ENCODE results near the gene TRIM54.

The TRIM54 gene

GRCh38 chr2:27241761-27242613 lies 40.2 kb upstream of the TRIM54 start:
- DNase-seq (ENCODE audit: insufficient read length, low spot score) (no peak), FAIRE-seq (no peak)
- no peak for TF ChIP-seq CTCF (IDR thresholded peaks at IDR 0.05; ENCODE audit: insufficient read depth, missing control alignments)

GRCh38 chr2:27242614-27242951 lies 39.6 kb upstream of the TRIM54 start:
- DNase-seq (ENCODE audit: insufficient read length, low spot score), result no peak
- TF ChIP-seq CTCF (IDR thresholded peaks at IDR 0.05; ENCODE audit: insufficient read depth, missing control alignments), result no peak
- no peak for FAIRE-seq

- no peak for FAIRE-seq
- TF ChIP-seq CTCF (IDR thresholded peaks at IDR 0.05; ENCODE audit: insufficient read depth, missing control alignments), result no peak
- DNase-seq (ENCODE audit: insufficient read length, low spot score), result no peak
Measured at GRCh38 chr2:27243391-27244130, 38.7 kb upstream of the TRIM54 start.

GRCh38 chr2:27245116-27245515 lies 37.1 kb upstream of the TRIM54 start:
- DNase-seq (ENCODE audit: insufficient read length, low spot score) (no peak), FAIRE-seq (no peak)
- no peak for TF ChIP-seq CTCF (IDR thresholded peaks at IDR 0.05; ENCODE audit: insufficient read depth, missing control alignments)

- FAIRE-seq (no peak), DNase-seq (ENCODE audit: insufficient read length, low spot score) (no peak)
- no peak for TF ChIP-seq CTCF (IDR thresholded peaks at IDR 0.05; ENCODE audit: insufficient read depth, missing control alignments)
Measured at GRCh38 chr2:27245626-27246025, 36.6 kb upstream of the TRIM54 start.

GRCh38 chr2:27247893-27248292 lies 34.3 kb upstream of the TRIM54 start:
- TF ChIP-seq CTCF (IDR thresholded peaks at IDR 0.05; ENCODE audit: insufficient read depth, missing control alignments), result no peak
- FAIRE-seq (no peak), DNase-seq (ENCODE audit: insufficient read length, low spot score) (no peak)

Data from D721Med (cell line).